GM21619 (cell line): ENCODE measurements around the gene PSME4.

Experiments used
- ATAC-seq: cut with Tn5 transposase; IDR thresholded peaks from one replicate; pipeline ENCODE4 v1.9.1; 2021; ENCODE audit not compliant: unreplicated experiment

The PSME4 gene

GRCh38 chr2:53970724-53971602, at the start of gene PSME4:
Gene PSME4, minus strand, starts transcription at chr2:53970993. Its CDS starts 209 bp downstream, at chr2:53970784.
- peak; percentile 88 for ATAC-seq

GRCh38 chr2:54015798-54016699, 45.3 kb upstream of the PSME4 start:
- ATAC-seq = no peak

- ATAC-seq = no peak
These were observed 43.2 kb upstream of the PSME4 start for GRCh38 chr2:54013996-54014395.

GRCh38 chr2:54012538-54013141, 41.8 kb upstream of the PSME4 start:
- ATAC-seq = no peak

- ATAC-seq = no peak
These were observed 38.8 kb upstream of the PSME4 start for GRCh38 chr2:54009549-54009948.

- ATAC-seq = no peak
These were observed 37.6 kb upstream of the PSME4 start for GRCh38 chr2:54008439-54008838.

GRCh38 chr2:54000524-54000923, 29.7 kb upstream of the PSME4 start:
- no peak for ATAC-seq

GRCh38 chr2:54000122-54000521, 29.3 kb upstream of the PSME4 start:
- ATAC-seq = no peak

- ATAC-seq = no peak
These were observed 28.0 kb upstream of the PSME4 start for GRCh38 chr2:53998834-53999233.

GRCh38 chr2:53994818-53995808, 24.3 kb upstream of the PSME4 start:
- peak; percentile 77 for ATAC-seq

GRCh38 chr2:53991948-53992347, 21.2 kb upstream of the PSME4 start:
- ATAC-seq = no peak

GRCh38 chr2:53989210-53989862, 18.5 kb upstream of the PSME4 start:
- no peak for ATAC-seq

- no peak for ATAC-seq
These were observed 16.6 kb upstream of the PSME4 start for GRCh38 chr2:53987336-53987921.

GRCh38 chr2:53985646-53986045, 14.9 kb upstream of the PSME4 start:
- no peak for ATAC-seq

- ATAC-seq = peak; percentile 24
These were observed 647 bp downstream of the PSME4 start for GRCh38 chr2:53969968-53970723.

GRCh38 chr2:53969285-53969967, 1.4 kb downstream of the PSME4 start:
- ATAC-seq = peak; percentile 21

- ATAC-seq = no peak
These were observed 5.7 kb downstream of the PSME4 start for GRCh38 chr2:53964987-53965687.
